ENCODE measurements around the gene ABCC5.
A peak's percentile ranks its signal among the peaks of the same experiment; 100 is the strongest.

- TF ChIP-seq CTCF (IDR thresholded peaks at IDR 0.05; ENCODE audit: low read depth, low read length, poor library complexity, severe bottlenecking) (peak; percentile 95), EZH2phosphoT487 (IDR thresholded peaks at IDR 0.05; ENCODE audit: borderline replicate concordance, low read length) (no peak)
These were observed 133.0 kb downstream of the ABCC5 start, which contains the start of gene PARL for GRCh38 chr3:183884427-183885296.
